Skin epidermis (tissue), 12 donors: ENCODE results near the gene VTI1A.
"Not testable (repeated sequence)": the region's sequence is repeated elsewhere in the genome, so short reads cannot be mapped to it uniquely, and the experiment has no call there.

Source experiments
- H3K27ac ChIP-seq, 21 experiments: fragments of 200-600 bp; sonication (generic) in 11 of 21; one replicate each; pipeline ENCODE4 v1.5.0; 2020; ENCODE audit warnings: mild to moderate bottlenecking in 3 of 21, inconsistent platforms in 2 of 21, moderate library complexity in 2 of 21
- H3K4me3 ChIP-seq, 7 experiments: fragments of 200-600 bp; sonication (generic) in 2 of 7; one replicate each; pipeline ENCODE4 v1.5.0; 2020; ENCODE audit warnings: inconsistent platforms in 2 of 7, mild to moderate bottlenecking in 2 of 7, moderate library complexity in 1 of 7

VTI1A gene

DNA sequence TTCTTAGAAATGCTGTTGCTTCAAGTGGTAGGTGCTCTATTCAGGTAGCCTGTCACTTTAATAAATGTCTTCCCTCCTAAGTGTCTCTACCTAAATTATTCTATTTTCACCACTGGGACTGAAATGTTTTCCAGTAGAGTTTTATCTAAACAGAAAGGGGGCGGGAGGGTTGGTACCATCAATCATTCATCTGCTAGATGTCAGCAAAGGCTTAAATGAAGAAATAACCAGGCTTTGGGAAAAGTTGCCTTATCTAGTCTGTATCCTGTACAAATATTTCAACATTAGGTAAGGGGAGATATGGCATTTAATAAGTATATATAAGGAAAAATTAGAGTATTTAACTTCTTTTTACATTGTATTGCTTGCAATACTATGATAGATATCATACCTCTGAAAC, 51.8 kb downstream of the VTI1A start:
- H3K4me3 ChIP-seq, result no peak overlapping the region

GRCh38 chr10:112499985-112500384, 53.0 kb downstream of the VTI1A start:
- not testable (repeated sequence) for H3K27ac ChIP-seq, H3K4me3 ChIP-seq

More for the DNA sequence above, 51.8 kb downstream of the VTI1A start:
- no peak overlapping the region for H3K27ac ChIP-seq

DNA sequence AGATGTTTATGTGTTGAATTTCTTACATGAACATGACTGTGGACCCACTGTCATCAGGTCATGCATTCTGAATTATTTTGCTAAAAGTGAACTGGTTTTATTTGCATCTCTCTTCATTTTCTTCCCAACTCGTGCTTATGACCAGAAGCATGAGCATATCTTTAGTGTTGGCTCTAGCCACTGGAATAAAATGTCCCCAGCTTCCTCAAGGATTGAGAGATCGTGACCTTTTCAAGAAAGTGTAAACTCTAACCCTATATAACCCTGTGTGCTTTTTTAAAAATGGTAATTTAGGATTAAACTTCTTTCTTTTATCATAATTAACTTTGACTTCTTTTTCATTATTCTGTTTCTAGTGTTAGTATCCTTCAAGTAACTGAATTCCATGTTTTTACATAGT, 55.5 kb downstream of the VTI1A start:
- H3K4me3 ChIP-seq, result no peak overlapping the region
- no peak overlapping the region for H3K27ac ChIP-seq

DNA sequence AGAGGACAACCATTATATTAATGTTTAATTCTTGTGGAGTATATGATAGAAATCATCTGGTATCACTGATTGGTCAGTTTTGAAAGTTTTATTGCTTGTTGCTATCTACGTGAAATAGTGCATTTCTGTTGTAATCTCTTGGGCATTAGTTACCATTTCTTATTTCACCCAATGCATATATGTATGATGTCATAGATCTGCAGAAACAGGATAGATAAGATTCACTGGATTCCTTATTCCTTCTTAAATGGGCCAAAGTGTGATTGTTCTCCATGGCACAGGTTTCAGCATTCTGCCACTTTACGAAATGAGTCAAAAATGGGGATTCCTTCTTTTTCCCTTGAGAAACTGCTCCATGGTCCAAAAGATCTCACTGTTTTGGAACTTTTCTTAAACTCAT, 56.6 kb downstream of the VTI1A start:
- no peak overlapping the region for H3K27ac ChIP-seq
- H3K4me3 ChIP-seq, result no peak overlapping the region

GRCh38 chr10:112507046-112507445, 60.0 kb downstream of the VTI1A start:
- no peak overlapping the region for H3K27ac ChIP-seq

GRCh38 chr10:112507988-112508387, 61.0 kb downstream of the VTI1A start:
- no peak overlapping the region for H3K27ac ChIP-seq
- no peak overlapping the region for H3K4me3 ChIP-seq

More at GRCh38 chr10:112507046-112507445, 60.0 kb downstream of the VTI1A start:
- H3K4me3 ChIP-seq, result no peak overlapping the region

GRCh38 chr10:112509558-112510291, 62.7 kb downstream of the VTI1A start:
- Histone ChIP-seq H3K4me3 (no peak overlapping the region), H3K27ac (no peak overlapping the region)

GRCh38 chr10:112510384-112510783, 63.4 kb downstream of the VTI1A start:
- Histone ChIP-seq H3K4me3 (no peak overlapping the region), H3K27ac (no peak overlapping the region)

GRCh38 chr10:112512294-112512693, 65.3 kb downstream of the VTI1A start:
- Histone ChIP-seq H3K4me3 (no peak overlapping the region), H3K27ac (no peak overlapping the region)

GRCh38 chr10:112515126-112515525, 68.1 kb downstream of the VTI1A start:
- no peak overlapping the region for H3K27ac ChIP-seq
- H3K4me3 ChIP-seq, result no peak overlapping the region

- Histone ChIP-seq H3K4me3 (no peak overlapping the region), H3K27ac (no peak overlapping the region)
Observed at GRCh38 chr10:112515852-112516251, 68.8 kb downstream of the VTI1A start.

GRCh38 chr10:112517451-112517862, 70.4 kb downstream of the VTI1A start:
- no peak overlapping the region for H3K4me3 ChIP-seq

DNA sequence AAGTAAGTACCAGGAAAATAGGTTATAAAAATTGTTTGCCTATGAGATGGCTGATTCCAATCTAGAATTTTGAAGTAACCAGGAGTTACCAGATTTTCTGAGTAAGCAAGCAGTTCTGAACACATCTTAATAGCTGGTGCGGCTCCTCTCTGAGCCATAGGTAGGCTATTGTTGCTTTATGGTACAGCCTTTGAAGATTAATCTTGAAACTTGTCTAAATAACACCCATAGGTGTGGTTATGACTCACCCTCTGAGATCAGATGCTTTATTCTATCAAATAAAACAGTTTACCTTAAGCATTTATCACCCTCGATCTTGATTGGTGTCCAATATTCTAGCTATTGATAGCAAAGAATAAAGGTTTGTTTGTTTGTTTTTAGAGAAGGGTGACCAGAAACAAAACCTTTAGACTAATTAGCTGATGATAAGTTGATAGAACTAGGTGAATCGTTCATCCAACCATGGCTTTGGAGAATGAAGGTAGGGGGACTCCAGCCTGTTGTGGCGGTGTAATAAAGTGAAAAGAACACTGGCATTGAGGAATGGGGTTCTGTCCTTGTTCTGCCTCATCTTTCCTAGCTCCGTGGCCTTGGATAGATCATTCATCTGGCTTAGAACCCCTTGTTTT, 72.2 kb downstream of the VTI1A start:
- no peak overlapping the region for H3K27ac ChIP-seq
- H3K4me3 ChIP-seq, result no peak overlapping the region

More at GRCh38 chr10:112517451-112517862, 70.4 kb downstream of the VTI1A start:
- no peak overlapping the region for H3K27ac ChIP-seq

DNA sequence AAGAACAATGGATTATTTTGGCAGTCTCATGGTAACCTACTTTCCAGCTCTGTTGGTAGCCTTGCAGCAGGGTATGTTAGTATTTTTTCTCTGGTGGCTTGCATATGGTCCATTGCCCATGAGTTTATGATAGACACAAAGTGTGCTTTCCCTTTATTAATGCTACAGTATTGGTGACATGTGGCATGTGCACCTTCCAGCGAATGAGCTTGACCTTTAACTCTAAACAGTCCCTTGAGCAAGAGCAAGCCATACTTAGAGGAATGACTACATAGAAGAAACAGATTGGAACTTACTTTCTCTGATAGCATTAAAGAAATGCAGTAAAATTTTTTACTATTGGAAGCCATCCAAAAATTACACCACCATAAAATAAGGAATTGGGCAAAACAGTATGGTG, 73.9 kb downstream of the VTI1A start:
- Histone ChIP-seq H3K4me3 (no peak overlapping the region), H3K27ac (no peak overlapping the region)

DNA sequence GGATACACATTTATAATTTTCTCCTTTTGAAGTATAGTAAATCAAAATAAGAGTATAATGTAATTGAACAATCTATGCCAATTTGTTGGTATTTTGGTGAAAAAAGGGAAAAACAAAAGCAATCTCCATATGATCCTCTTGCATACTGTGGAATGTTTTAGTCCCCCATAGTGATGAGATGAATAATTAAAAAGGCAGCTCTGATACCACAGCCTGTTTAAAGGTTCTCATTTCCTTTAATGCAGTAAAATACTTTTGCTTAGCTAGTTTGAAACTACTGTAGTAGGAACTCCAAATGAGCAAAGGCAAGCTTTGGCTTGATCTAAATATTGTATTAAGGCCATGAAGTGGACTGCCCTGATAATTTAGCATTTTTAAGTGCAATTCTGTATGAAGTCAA, 77.6 kb downstream of the VTI1A start:
- H3K27ac ChIP-seq, result no peak overlapping the region
- H3K4me3 ChIP-seq, result no peak overlapping the region

GRCh38 chr10:112525200-112525599, 78.2 kb downstream of the VTI1A start:
- no peak overlapping the region for H3K27ac ChIP-seq
- no peak overlapping the region for H3K4me3 ChIP-seq

DNA sequence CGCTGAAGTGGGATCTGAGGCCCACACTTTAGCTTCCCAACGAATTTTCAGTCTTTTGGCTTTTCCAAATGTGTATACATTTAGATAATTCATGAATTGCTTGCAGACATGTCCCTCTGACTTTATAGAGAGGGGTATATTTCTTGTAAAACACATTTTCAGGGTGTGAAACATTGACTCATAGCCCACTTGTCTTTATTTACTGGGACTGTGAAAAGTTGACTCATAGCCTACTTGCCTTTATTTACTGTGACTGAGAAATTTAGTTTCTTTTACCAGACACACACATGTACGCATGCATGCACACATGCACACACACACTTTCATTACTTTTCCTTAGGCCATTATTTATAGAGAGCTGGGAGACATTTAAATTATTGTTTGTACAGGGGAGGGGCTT, 79.1 kb downstream of the VTI1A start:
- H3K27ac ChIP-seq, result no peak overlapping the region
- H3K4me3 ChIP-seq, result no peak overlapping the region

DNA sequence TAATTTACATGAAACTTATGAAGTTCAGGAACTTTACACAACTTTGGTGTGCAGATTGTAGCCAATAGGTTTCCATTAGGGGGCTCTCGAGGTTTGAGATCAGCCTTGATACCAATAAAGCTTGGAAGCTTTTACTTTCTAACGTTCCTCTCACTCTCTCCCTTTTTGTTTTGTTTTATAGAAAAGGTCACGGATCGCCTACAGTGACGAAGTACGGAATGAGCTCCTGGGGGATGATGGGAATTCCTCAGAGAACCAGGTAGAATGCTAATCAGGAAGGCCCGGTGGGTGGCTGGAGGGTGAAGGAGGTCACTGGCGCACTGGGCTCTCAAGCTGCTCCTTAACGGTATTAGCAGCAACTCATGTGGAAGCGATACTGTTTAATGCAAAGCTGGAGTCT, 79.9 kb downstream of the VTI1A start:
- Histone ChIP-seq H3K4me3 (no peak overlapping the region), H3K27ac (no peak overlapping the region)

DNA sequence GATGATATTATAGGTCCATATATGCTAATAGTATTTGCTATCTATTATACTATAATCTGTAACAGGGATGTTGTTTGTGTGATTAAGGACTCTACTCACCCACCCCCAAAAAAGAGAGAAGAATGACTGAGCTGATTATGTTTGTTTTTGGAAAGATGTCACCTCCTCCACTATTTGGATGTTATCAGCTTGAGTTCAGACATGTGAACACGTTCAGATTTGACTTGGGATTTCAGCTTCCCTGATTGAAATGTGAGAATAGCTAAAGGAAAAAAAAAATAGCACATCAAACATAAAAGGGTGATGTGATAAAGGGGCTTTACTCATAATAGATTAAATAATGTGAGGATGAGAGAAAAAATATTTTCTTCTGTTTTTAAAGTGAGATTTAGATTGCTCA, 81.2 kb downstream of the VTI1A start:
- Histone ChIP-seq H3K27ac (no peak overlapping the region), H3K4me3 (no peak overlapping the region)

DNA sequence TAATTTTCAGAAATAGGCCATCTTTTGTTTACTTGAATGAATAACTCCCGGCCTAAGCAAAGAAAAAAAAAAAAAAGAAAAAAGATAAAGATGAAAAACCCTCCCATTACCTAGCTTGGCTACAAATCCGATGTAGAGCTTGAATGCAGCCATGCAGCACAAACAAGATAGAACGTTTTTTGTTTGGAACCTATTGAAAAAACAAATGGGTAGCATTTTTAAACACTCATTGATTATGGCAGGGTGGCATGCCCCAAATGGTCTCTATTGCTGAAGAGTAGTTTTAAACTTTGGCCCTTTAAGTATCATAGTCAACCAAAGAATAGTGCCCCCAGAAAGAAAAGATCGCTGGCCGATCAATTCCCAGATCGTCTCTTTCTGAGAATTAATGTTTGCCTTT, 84.4 kb downstream of the VTI1A start:
- H3K4me3 ChIP-seq, result no peak overlapping the region
- peak overlapping the region in 2 of 21 experiments; percentile 63 to 66 for H3K27ac ChIP-seq

DNA sequence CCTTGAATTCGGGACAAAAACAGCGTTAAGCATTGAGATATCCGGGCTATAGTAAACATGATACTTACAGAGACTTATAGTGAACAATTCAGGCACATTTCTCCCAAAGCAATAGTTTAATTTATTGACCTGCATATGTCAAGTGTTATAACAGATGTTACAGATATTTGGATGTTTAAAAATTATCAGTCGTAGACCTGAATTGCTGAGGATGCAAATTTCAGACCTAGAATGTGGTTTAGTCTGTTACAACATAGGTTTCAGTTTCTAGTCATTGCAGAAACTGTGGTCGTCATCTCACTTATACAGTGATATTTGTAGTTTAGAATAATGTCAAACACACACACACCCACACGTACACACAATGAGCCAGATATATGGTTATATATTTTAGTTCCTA, 85.2 kb downstream of the VTI1A start:
- no peak overlapping the region for H3K4me3 ChIP-seq
- peak overlapping the region in 3 of 21 experiments; percentile 26 to 66 (median 63) for H3K27ac ChIP-seq

GRCh38 chr10:112532956-112533355, 85.9 kb downstream of the VTI1A start:
- no peak overlapping the region for H3K27ac ChIP-seq
- no peak overlapping the region for H3K4me3 ChIP-seq
